Measurements from ENCODE around the gene TRPT1. TPM values are rescaled to one million over a fixed set of nuclear protein-coding genes. Genes with fewer than 3 reads are reported as not detected.

Gene TRPT1
- total RNA-seq, 2 experiments from 2014 or later = 23.9 to 27.1 TPM

DNA sequence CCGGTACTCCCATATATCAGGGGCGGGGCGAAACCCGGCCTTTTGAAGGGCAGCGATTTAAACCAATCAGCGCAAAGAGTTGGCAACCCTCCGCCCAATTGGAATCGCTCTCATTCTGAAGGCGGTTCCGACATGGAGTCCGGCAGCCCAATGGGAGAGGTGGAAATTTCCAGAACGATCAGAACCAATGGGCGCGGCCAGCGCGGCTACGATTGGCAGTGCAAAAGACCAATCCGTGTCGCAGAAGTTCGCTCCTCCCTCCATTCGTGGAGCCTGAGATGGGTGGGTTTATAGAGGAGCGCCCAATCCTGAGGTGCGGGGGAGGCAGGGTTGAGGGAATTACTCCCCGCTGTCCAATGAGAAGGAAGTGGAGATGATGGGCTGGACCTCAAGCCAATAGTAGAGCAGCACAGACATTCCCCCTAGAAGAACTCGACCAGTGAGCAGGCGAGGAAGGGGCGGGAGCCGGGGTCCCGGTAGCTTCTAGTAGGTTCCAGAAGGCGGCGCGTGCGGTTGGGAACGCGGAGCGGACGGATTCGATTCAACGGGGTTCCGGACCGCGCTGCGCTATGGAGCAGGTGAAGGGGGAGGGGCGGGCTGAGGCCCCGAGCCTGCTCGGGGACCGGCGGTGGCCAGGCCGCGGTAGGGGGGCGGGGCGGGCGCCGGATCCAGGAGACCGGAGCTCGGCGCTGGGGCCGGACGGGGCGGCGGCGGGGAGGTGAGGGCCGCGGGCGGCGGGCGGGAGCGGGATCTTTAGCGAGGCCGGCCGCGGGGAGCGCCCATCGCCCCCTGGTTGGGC, 40.1 kb downstream of the TRPT1 start, which contains the start of gene STIP1:
Gene STIP1, plus strand, starts transcription at position 479 of the 799 bp plus-strand sequence. Its CDS starts 91 bp downstream, at position 570.
- H3K9me3 Mint-ChIP-seq (ENCODE audit: low read depth) = no peaks in the 10 kb centered on the region
- H3K27ac Mint-ChIP-seq = peak within 1 kb of the TSS; percentile 92
- peaks cover 42% of the 10 kb centered on the region for H3K4me1 Mint-ChIP-seq
- no peak within 1 kb of the TSS for H3K4me3 Mint-ChIP-seq
- DNase-seq = peak; percentile 99
- POLR2A ChIA-PET = interaction anchor here (1.0 to 2.3 kb wide), 10 partner anchors 10 to 504 kb away, joined by 3 to 24 read pairs (median 4); partner anchors contain the start of genes FERMT3, NUDT22, PPP1R14B and PRDX5
- CTCF ChIA-PET = interaction anchor here (0.5 to 3.9 kb wide), 7 partner anchors 10 to 287 kb away, joined by 3 to 40 read pairs (median 5); partner anchors contain the start of genes FERMT3, FKBP2, PRDX5 and TRMT112
- no peaks in the 10 kb centered on the region for H3K27me3 Mint-ChIP-seq
- ATAC-seq = peak; percentile 92
- H3K36me3 Mint-ChIP-seq (ENCODE audit: low read depth) = peaks cover 17% of the 10 kb centered on the region
- intact Hi-C loops (cut with DNase I, micrococcal nuclease) = loop anchor here (1.0 to 10.0 kb wide), 18 partner anchors 19 to 1459 kb away; partner anchors contain the start of genes ESRRA (in 2 of the 2), MACROD1 (in 2 of the 2), NUDT22 (in 2 of the 2) and TRPT1 (in 2 of the 2)

DNA sequence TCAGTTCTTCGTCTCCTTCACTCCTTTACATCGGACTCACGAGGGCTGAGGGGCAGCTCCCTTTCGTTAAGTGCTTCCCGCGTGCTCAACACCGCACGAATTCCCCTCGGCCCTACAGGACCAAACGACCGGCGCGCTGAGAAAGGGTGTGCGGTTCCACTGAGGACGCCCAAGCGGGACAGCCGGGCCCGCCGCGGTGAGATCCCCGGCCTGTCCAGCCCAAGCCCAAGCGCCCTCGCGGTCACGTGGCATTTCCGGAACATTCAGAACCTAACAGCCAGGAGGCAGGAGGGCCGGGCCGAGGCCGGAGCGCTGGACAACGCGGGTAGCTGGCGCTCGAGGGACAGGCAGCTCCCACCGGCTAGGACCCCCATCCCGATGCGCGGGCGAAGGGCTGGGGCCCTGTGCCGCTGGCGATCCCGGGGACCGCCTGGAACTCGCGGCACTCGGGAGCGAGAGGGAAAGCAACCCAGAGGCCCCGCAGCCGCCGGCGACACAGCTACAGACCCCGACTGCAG, 40.8 kb downstream of the TRPT1 start:
- no peaks in the 10 kb centered on the region for H3K27me3 Mint-ChIP-seq
- H3K4me1 Mint-ChIP-seq = peaks cover 40% of the 10 kb centered on the region
- H3K36me3 Mint-ChIP-seq (ENCODE audit: low read depth) = peaks cover 12% of the 10 kb centered on the region
- ATAC-seq = no peak
- intact Hi-C loops (cut with DNase I, micrococcal nuclease) = loop anchor here (1.0 to 10.0 kb wide), 13 partner anchors 18 to 1458 kb away; partner anchors contain the start of genes MACROD1 (in 2 of the 2), COX8A (in 1 of the 2), DNAJC4 (in 1 of the 2) and ESRRA (in 1 of the 2)
- H3K27ac Mint-ChIP-seq = peak overlapping the region; percentile 92
- no peaks in the 10 kb centered on the region for H3K9me3 Mint-ChIP-seq (ENCODE audit: low read depth)
- CTCF ChIA-PET = interaction anchor here (0.6 to 3.9 kb wide), 10 partner anchors 9 to 340 kb away, joined by 3 to 40 read pairs (median 4); partner anchors contain the start of genes FERMT3, FKBP2, PRDX5 and TRMT112
- DNase-seq = no peak
- no peak overlapping the region for H3K4me3 Mint-ChIP-seq
- POLR2A ChIA-PET = interaction anchor here (0.9 to 2.3 kb wide), 9 partner anchors 9 to 1432 kb away, joined by 3 to 24 read pairs (median 3); partner anchors contain the start of genes FERMT3, PPP1R14B, PRDX5 and TRMT112

- Mint-ChIP-seq H3K27me3 (no peaks in the 10 kb centered on the region), H3K9me3 (ENCODE audit: low read depth) (no peaks in the 10 kb centered on the region), H3K36me3 (ENCODE audit: low read depth) (peaks cover 5% of the 10 kb centered on the region), H3K27ac (no peak overlapping the region), H3K4me3 (no peak overlapping the region), H3K4me1 (peaks cover 34% of the 10 kb centered on the region)
- CTCF ChIA-PET = interaction anchor here (0.7 to 0.9 kb wide), 2 partner anchors 21 to 212 kb away, joined by 3 to 4 read pairs; no protein-coding TSS in a partner anchor
- DNase-seq (no peak), ATAC-seq (no peak)
- intact Hi-C loops (cut with DNase I, micrococcal nuclease) = loop anchor here (2.0 to 10.0 kb wide), 4 partner anchors 17 to 1299 kb away; partner anchors contain the start of genes MACROD1 (in 2 of the 2), RTN3 (in 1 of the 2), SF1 (in 1 of the 2) and SLC3A2 (in 1 of the 2)
- POLR2A ChIA-PET = no interaction called here
Observed at GRCh38 chr11:64183890-64184289, 42.1 kb downstream of the TRPT1 start.

- DNase-seq (peak; percentile 81), ATAC-seq (no peak)
- CTCF ChIA-PET = interaction anchor here (0.6 to 1.3 kb wide), 2 partner anchors 267 to 688 kb away, joined by 3 read pairs; no protein-coding TSS in a partner anchor
- H3K27me3 Mint-ChIP-seq = no peaks in the 10 kb centered on the region
- intact Hi-C loops (cut with DNase I, micrococcal nuclease) = loop anchor here in 1 of 2 experiments (10.0 kb wide), 1 partner anchor 1297 kb away; the partner anchor contains the start of gene SLC3A2
- POLR2A ChIA-PET = interaction anchor here (0.6 to 0.7 kb wide), 2 partner anchors 26 to 1340 kb away, joined by 4 to 6 read pairs; no protein-coding TSS in a partner anchor
- H3K9me3 Mint-ChIP-seq (ENCODE audit: low read depth) = no peaks in the 10 kb centered on the region
- H3K27ac Mint-ChIP-seq = peak overlapping the region; percentile 42
- H3K36me3 Mint-ChIP-seq (ENCODE audit: low read depth) = peaks cover 8% of the 10 kb centered on the region
- peaks cover 45% of the 10 kb centered on the region for H3K4me1 Mint-ChIP-seq
- H3K4me3 Mint-ChIP-seq = no peak overlapping the region
Observed at GRCh38 chr11:64181506-64182411, 44.2 kb downstream of the TRPT1 start.

DNA sequence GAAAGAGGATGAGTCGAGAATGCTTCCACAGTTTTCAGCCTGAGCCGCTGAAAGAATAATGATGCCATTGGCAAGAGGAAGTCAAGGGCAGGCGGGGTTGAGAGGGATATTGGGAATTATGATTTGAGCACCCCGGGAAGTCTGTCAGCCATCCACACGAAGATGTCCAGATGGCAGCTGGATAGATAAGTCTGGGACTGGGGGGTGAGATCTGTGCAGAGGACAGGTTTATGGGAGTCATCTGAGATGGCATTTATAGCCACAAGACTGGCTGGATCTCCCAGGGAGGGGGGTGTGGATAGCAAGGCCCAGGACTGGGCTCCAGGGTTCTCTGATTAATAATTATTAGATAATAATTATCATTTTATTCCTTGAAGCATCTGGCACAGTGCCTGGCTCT, 45.1 kb downstream of the TRPT1 start:
- H3K4me1 Mint-ChIP-seq = peaks cover 47% of the 10 kb centered on the region
- intact Hi-C loops (cut with DNase I, micrococcal nuclease) = loop anchor here in 1 of 2 experiments (10.0 kb wide), 1 partner anchor 1296 kb away; the partner anchor contains the start of gene SLC3A2

DNA sequence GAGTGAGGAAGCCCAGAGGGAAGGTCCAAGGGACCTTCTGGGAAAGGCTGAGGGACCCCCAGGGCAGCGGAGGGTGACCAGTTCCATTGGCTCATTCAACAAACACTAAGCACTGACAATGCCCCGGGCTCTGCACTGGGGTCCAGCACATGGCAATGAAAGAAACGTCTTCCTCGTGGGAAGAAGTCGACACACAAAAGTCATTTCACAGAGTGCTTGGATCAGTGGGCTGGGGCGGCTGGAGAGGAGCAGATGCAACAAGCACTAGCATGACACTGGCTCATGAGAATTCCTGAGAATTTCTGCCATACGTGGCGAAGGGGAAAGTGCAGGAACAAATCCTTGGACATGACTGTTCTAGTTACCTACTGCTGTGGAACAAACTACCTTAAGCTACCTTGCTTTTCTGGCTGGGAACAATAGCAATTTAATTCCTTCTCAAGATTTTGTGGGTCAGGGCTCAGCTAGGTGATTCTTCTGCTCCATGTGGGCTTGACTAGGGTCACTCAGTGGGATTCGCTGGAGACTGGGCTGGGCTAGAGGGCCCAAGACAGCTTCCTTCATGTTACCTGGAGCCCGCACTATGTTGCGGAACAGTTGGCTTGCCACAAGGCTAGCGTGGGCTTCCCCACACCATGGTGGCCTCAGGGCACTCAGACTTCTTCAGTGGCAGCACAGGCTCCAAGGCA, 46.9 kb downstream of the TRPT1 start:
- Mint-ChIP-seq H3K9me3 (ENCODE audit: low read depth) (peaks cover 2% of the 10 kb centered on the region), H3K36me3 (ENCODE audit: low read depth) (peaks cover 11% of the 10 kb centered on the region), H3K27me3 (no peaks in the 10 kb centered on the region), H3K27ac (no peak overlapping the region), H3K4me1 (peaks cover 45% of the 10 kb centered on the region), H3K4me3 (no peak overlapping the region)
- POLR2A ChIA-PET = no interaction called here
- no peak for DNase-seq
- no peak for ATAC-seq
- intact Hi-C loops (cut with DNase I, micrococcal nuclease) = no loop called here
- CTCF ChIA-PET = interaction anchor here (1.1 kb wide), 1 partner anchor 95 kb away, joined by 3 read pairs; no protein-coding TSS in a partner anchor

More for the DNA sequence above, 45.1 kb downstream of the TRPT1 start:
- DNase-seq = no peak
- Mint-ChIP-seq H3K9me3 (ENCODE audit: low read depth) (no peaks in the 10 kb centered on the region), H3K4me3 (no peak overlapping the region), H3K27ac (no peak overlapping the region), H3K27me3 (no peaks in the 10 kb centered on the region), H3K36me3 (ENCODE audit: low read depth) (peaks cover 8% of the 10 kb centered on the region)
- CTCF ChIA-PET = interaction anchor here (1.3 kb wide), 1 partner anchor 268 kb away, joined by 3 read pairs; no protein-coding TSS in a partner anchor
- POLR2A ChIA-PET = interaction anchor here (0.6 kb wide), 1 partner anchor 25 kb away, joined by 6 read pairs; no protein-coding TSS in a partner anchor
- ATAC-seq = no peak

GRCh38 chr11:64178203-64178602, 47.8 kb downstream of the TRPT1 start:
- POLR2A ChIA-PET = interaction anchor here (0.5 to 0.6 kb wide), 2 partner anchors 9 to 11 kb away, joined by 3 read pairs; no protein-coding TSS in a partner anchor
- H3K9me3 Mint-ChIP-seq (ENCODE audit: low read depth) = peaks cover 4% of the 10 kb centered on the region
- peak; percentile 48 for ATAC-seq
- DNase-seq = no peak
- no peak overlapping the region for H3K27ac Mint-ChIP-seq
- no peak overlapping the region for H3K4me3 Mint-ChIP-seq
- CTCF ChIA-PET = interaction anchor here (0.7 to 1.0 kb wide), 2 partner anchors 25 to 176 kb away, joined by 3 read pairs; no protein-coding TSS in a partner anchor
- H3K4me1 Mint-ChIP-seq = peaks cover 36% of the 10 kb centered on the region
- intact Hi-C loops (cut with DNase I, micrococcal nuclease) = no loop called here
- no peaks in the 10 kb centered on the region for H3K27me3 Mint-ChIP-seq
- H3K36me3 Mint-ChIP-seq (ENCODE audit: low read depth) = peaks cover 15% of the 10 kb centered on the region

DNA sequence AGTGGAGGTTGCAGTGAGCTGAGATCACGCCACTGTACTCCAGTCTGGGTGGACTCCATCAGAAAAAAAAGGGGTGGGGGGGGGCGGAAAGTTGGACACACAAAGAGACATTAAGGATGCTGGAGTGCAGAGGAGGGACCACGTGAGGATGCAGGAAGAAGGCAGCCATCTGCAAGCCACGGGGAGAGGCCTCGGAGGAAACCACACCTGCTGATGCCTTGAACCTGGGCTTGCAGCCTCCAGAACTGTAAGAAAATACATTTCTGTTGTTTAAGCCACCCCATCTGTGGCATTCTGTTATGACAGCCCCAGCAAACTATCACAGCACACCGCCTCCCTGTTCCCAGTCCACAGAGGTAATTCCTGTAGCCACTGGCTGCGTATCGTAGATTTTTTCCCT, 49.2 kb downstream of the TRPT1 start:
- ChIA-PET POLR2A (no interaction called here), CTCF (interaction anchor here (1.6 kb wide), 1 partner anchor 9 kb away, joined by 8 read pairs; the partner anchor contains the start of gene STIP1)
- peak overlapping the region; percentile 42 for H3K27ac Mint-ChIP-seq

More for the DNA sequence above, 49.2 kb downstream of the TRPT1 start:
- Mint-ChIP-seq H3K27me3 (no peaks in the 10 kb centered on the region), H3K4me3 (no peak overlapping the region), H3K4me1 (peaks cover 28% of the 10 kb centered on the region), H3K9me3 (ENCODE audit: low read depth) (peaks cover 4% of the 10 kb centered on the region), H3K36me3 (ENCODE audit: low read depth) (peaks cover 15% of the 10 kb centered on the region)
- no peak for DNase-seq
- intact Hi-C loops (cut with DNase I, micrococcal nuclease) = no loop called here
- no peak for ATAC-seq

Measured in activated CD4-positive, alpha-beta T cell treated with anti-CD3 and anti-CD28 coated beads for 36 hours (primary cell).